A673 (cell line): ENCODE data around the gene TMEM132C. TPM values are rescaled to one million over a fixed set of nuclear protein-coding genes. Genes with fewer than 3 reads are reported as not detected.
A peak's percentile ranks its signal among the peaks of the same experiment; 100 is the strongest.

Experiments used
- Bru-seq: library from RNA; stranded (reverse); fragments of 400-500 nt; gene quantifications from one replicate; lab custom pipeline; 2021; lab: Mats Ljungman, UMichigan
- BruChase-seq, 2 experiments: library from RNA; stranded (reverse); fragments of 400-500 nt; gene quantifications; one replicate each; lab custom pipeline; 2021; lab: Mats Ljungman, UMichigan
- BruUV-seq: library from RNA; stranded (reverse); fragments of 400-500 nt; replicated peaks from 2 replicates; lab custom pipeline; 2021; lab: Mats Ljungman, UMichigan
- CTCF ChIA-PET: fragments of 300-600 bp; sonication (Branson Sonifier 250); formaldehyde crosslinking; loops from one replicate; lab custom pipeline; 2022; ENCODE audit warnings: antibody characterized with exemption; lab: Charles Lee
- POLR2A ChIA-PET: fragments of 300-600 bp; sonication (Branson Sonifier 250); formaldehyde crosslinking; loops from one replicate; lab custom pipeline; 2022; ENCODE audit warnings: antibody characterized with exemption; ENCODE audit not compliant: low non-redundant PET; lab: Charles Lee
- DNase-seq: peaks from one replicate; pipeline ENCODE4 v3.0.0-alpha.2; 2015; ENCODE audit warnings: low spot score
- H3K27ac ChIP-seq: fragments of 200-600 bp; sonication (generic); 2 replicates; pipeline ENCODE4 v1.5.1; 2016; ENCODE audit warnings: mixed run types, low read depth, mild to moderate bottlenecking, mixed read lengths, antibody characterized with exemption, low read length; ENCODE audit not compliant: poor library complexity, severe bottlenecking
- H3K27me3 ChIP-seq: fragments of 200-600 bp; sonication (generic); replicated peaks from 2 replicates; pipeline ENCODE4 v1.6.1; 2017; ENCODE audit warnings: mixed run types, low read depth, mild to moderate bottlenecking, mixed read lengths, antibody characterized with exemption, low read length; ENCODE audit not compliant: insufficient read depth, poor library complexity
- H3K36me3 ChIP-seq: fragments of 200-600 bp; sonication (generic); 2 replicates; pipeline ENCODE4 v1.6.1; 2016; ENCODE audit warnings: mixed run types, mild to moderate bottlenecking, mixed read lengths, antibody characterized with exemption, low read length; ENCODE audit not compliant: insufficient read depth, poor library complexity, severe bottlenecking
- H3K4me1 ChIP-seq: fragments of 200-600 bp; sonication (generic); 2 replicates; pipeline ENCODE4 v1.6.1; 2017; ENCODE audit warnings: mixed run types, mild to moderate bottlenecking, mixed read lengths, antibody characterized with exemption, low read length; ENCODE audit not compliant: insufficient read depth, poor library complexity, severe bottlenecking
- H3K4me3 ChIP-seq: fragments of 200-600 bp; sonication (generic); 2 replicates; pipeline ENCODE4 v1.5.1; 2016; ENCODE audit warnings: low read depth, mixed run types, mild to moderate bottlenecking, mixed read lengths, low read length; ENCODE audit not compliant: poor library complexity, severe bottlenecking
- H3K9me3 ChIP-seq: fragments of 200-600 bp; sonication (generic); 2 replicates; pipeline ENCODE4 v1.6.1; 2016; ENCODE audit warnings: mixed run types, low read depth, mild to moderate bottlenecking, mixed read lengths, antibody characterized with exemption, low read length; ENCODE audit not compliant: poor library complexity, severe bottlenecking
- CTCF ChIP-seq: fragments of 300-800, 200-600 bp; sonication (generic); conservative IDR thresholded peaks from 2 replicates; pipeline ENCODE4 v1.5.1; 2017; ENCODE audit warnings: low read depth, mild to moderate bottlenecking, antibody characterized with exemption, low read length, moderate library complexity, mixed read lengths
- EZH2 ChIP-seq: fragments of 200-600 bp; sonication (generic); IDR thresholded peaks from 2 replicates; pipeline ENCODE4 v1.6.1; 2017; ENCODE audit warnings: borderline replicate concordance, low read depth, mild to moderate bottlenecking, mixed read lengths, antibody characterized with exemption, low read length; ENCODE audit not compliant: poor library complexity, severe bottlenecking
- intact Hi-C: fragments of 100-400 bp; cut with micrococcal nuclease; formaldehyde crosslinking; loops from one replicate; pipeline ENCODE4 v1.10.0; 2022; ENCODE audit not compliant: unreplicated experiment
- long read RNA-seq: library from polyadenylated mRNA; stranded (forward); transcript quantifications from one replicate; pipeline ENCODE4 v2.0.0, GENCODE V29; 2022
- total RNA-seq: library from RNA; stranded (reverse); gene quantifications from 2 replicates; pipeline ENCODE4 v1.2.3, GENCODE V29; 2021

The TMEM132C gene
- total RNA-seq (not detected in 2 replicates), Bru-seq, nascent RNA (percentile 1 among the genes with signal in this experiment), BruChase-seq, experiment 1, labeled RNA remaining after a 2-hour chase (percentile 0 among the genes with signal in this experiment), BruChase-seq, experiment 2, labeled RNA remaining after a 6-hour chase (percentile 1 among the genes with signal in this experiment)
- long read RNA-seq, partial matches to known transcripts: 0 of 2 reads
- long read RNA-seq, other reads (novel, unspliced or antisense): 2 of 2 reads

DNA sequence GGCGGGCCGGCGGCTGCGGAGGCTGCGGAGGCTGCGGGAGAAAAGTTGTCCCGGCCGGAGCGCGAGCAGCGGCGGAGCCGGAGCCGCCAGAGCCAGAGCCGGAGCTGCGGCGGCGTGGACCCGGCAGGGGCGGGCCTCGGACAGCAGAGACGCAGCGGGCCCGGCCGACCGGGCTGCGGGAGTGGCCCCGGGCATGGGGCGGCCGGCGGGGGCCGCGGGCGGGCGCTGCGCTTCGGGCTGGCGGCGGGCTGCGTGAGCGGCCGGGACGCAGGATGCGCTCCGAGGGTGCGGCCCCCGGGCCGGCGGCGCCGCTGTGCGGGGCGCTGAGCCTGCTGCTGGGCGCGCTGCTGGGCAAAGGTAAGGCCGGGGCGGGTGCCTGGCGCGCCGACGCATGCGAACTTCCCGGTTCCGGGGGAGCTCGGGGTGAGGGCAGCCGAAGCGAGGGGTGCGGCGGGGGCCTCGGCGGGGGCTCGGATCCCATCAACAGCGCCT, at the start of gene TMEM132C:
Gene TMEM132C (plus strand): TSS at position 40 of the 492 bp plus-strand sequence. CDS start 233 bp downstream, at position 273.
- Histone ChIP-seq H3K9me3 (no peaks in the 10 kb centered on the region), H3K4me3 (no peak within 1 kb of the TSS), H3K4me1 (no peaks in the 10 kb centered on the region), H3K27me3 (peaks cover 50% of the 10 kb centered on the region), H3K36me3 (no peaks in the 10 kb centered on the region), H3K27ac (no peak within 1 kb of the TSS)
- BruUV-seq: no TSS peak
- ChIA-PET CTCF (no interaction called here), POLR2A (no interaction called here)
- TF ChIP-seq CTCF (no peak), EZH2 (no peak)
- no peak for DNase-seq
- intact Hi-C loops: no loop called here

DNA sequence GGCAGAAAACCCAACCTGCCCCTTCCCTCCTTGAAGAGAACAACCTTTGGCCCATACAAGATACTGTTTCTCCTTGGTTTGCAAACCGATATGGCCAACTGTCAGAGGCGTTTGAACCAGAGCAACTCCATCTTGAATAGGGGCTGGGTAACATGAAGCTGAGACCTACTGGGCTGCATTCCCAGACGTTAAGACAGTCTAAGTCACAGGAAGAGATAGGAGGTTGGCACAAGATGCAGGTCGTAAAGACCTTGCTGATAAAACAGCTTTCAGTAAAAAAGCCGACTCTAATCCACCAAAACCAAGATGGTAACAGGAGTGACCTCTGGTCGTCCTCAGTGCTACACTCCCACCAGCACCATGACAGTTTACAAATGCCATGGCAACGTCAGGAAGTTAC, 42.7 kb upstream of the TMEM132C start:
- no peak overlapping the region for H3K4me3 ChIP-seq
- ChIA-PET CTCF (no interaction called here), POLR2A (no interaction called here)
- H3K9me3 ChIP-seq: no peaks in the 10 kb centered on the region
- H3K27me3 ChIP-seq: no peaks in the 10 kb centered on the region
- intact Hi-C loops: no loop called here
- H3K36me3 ChIP-seq: no peaks in the 10 kb centered on the region
- no peak for DNase-seq
- H3K27ac ChIP-seq: no peak overlapping the region
- TF ChIP-seq EZH2 (no peak), CTCF (no peak)
- no peaks in the 10 kb centered on the region for H3K4me1 ChIP-seq
- BruUV-seq: no TSS peak

DNA sequence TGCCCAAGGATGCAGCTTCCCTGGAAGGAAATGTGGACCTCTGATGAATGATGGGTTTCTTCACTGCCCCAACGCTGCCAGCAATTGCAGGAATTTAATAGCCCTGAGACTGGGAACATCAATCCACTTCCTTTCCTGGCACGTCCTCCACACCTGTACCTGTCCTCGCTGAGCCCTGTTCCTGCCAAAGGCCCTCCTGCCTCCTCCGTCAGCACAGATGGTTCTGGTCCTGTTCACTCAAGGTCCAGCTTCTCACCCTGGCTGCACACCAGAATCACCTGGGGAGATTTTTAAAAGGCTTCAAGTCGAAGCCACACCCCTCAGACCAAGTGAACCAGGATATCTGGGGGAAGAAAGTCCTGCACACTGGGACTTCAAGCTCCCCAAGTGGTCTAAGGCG, 38.4 kb upstream of the TMEM132C start:
- H3K4me3 ChIP-seq: no peak overlapping the region
- intact Hi-C loops: no loop called here
- TF ChIP-seq CTCF (no peak), EZH2 (no peak)
- no peaks in the 10 kb centered on the region for H3K4me1 ChIP-seq
- no peaks in the 10 kb centered on the region for H3K27me3 ChIP-seq
- DNase-seq: no peak
- H3K9me3 ChIP-seq: no peaks in the 10 kb centered on the region
- ChIA-PET CTCF (no interaction called here), POLR2A (no interaction called here)
- no peak overlapping the region for H3K27ac ChIP-seq
- no TSS peak for BruUV-seq
- no peaks in the 10 kb centered on the region for H3K36me3 ChIP-seq
